GM12878 (cell line): ENCODE measurements around the gene NUP205. TPM values are rescaled to one million over a fixed set of nuclear protein-coding genes. Genes with fewer than 3 reads are reported as not detected.
A peak's percentile ranks its signal among the peaks of the same experiment; 100 is the strongest.

Experiments
- ATAC-seq: fragments of 200-7000 bp; cut with Tn5 transposase; 3 replicates; pipeline ENCODE4 v1.9.1; 2020; ENCODE audit warnings: mild to moderate bottlenecking, moderate library complexity
- BruUV-seq: library from RNA; stranded (reverse); fragments of 400-500 nt; replicated peaks from 2 replicates; lab custom pipeline; 2021; lab: Mats Ljungman, UMichigan
- CTCF ChIA-PET: fragments of 300-600 bp; sonication (Branson Sonifier 250); formaldehyde crosslinking; extraction: SDS; loops from one replicate; lab custom pipeline; 2021; ENCODE audit warnings: inconsistent platforms; lab: Yijun Ruan, JAX
- POLR2A ChIA-PET: fragments of 350-600 bp; formaldehyde crosslinking; extraction: SDS; loops from one replicate; lab custom pipeline; 2021; ENCODE audit warnings: inconsistent platforms; lab: Charles Lee
- RAD21 ChIA-PET: fragments of 300-600 bp; sonication (Branson Sonifier 250); formaldehyde crosslinking; loops from one replicate; lab custom pipeline; 2023; ENCODE audit warnings: antibody characterized with exemption; ENCODE audit not compliant: unreplicated experiment; lab: Charles Lee
- SMC1A ChIA-PET: fragments of 300-600 bp; sonication (Branson Sonifier 250); formaldehyde crosslinking; loops from one replicate; lab custom pipeline; 2023; ENCODE audit not compliant: unreplicated experiment, uncharacterized antibody; lab: Charles Lee
- DNase-seq: peaks from one replicate; pipeline ENCODE4 v3.0.0-alpha.2; 2011; ENCODE audit warnings: low read depth, low spot score
- FAIRE-seq: peaks from 3 replicates; lab custom pipeline; 2011; peaks lifted over from hg19 to GRCh38; lab: Jason Lieb, UNC
- H2AFZ ChIP-seq: 2 replicates; pipeline ENCODE4 v1.6.0; 2011; ENCODE audit warnings: low read depth, low read length, control low read depth; ENCODE audit not compliant: control insufficient read depth
- H3K27ac ChIP-seq: 2 replicates; pipeline ENCODE4 v1.5.1; 2011; ENCODE audit warnings: control low read depth; ENCODE audit not compliant: control insufficient read depth, insufficient read depth
- H3K27me3 ChIP-seq, 2 experiments: replicated peaks in 1 of 2; 2 replicates each; pipeline versions ENCODE4 v1.6.0 to v1.6.1; 2011; ENCODE audit warnings: low read length in 1 of 2; ENCODE audit not compliant: control insufficient read depth in 2 of 2, insufficient read depth in 2 of 2
- H3K36me3 ChIP-seq, 2 experiments: 2 replicates each; pipeline ENCODE4 v1.5.1; 2011; ENCODE audit warnings: low read length in 1 of 2; ENCODE audit not compliant: control insufficient read depth in 2 of 2, insufficient read depth in 2 of 2
- H3K4me1 ChIP-seq: 2 replicates; pipeline ENCODE4 v1.6.1; 2011; ENCODE audit warnings: mild to moderate bottlenecking, low read length, moderate library complexity, mixed read lengths; ENCODE audit not compliant: control insufficient read depth, insufficient read depth
- H3K4me2 ChIP-seq: 2 replicates; pipeline ENCODE4 v1.6.0; 2011; ENCODE audit warnings: control low read depth; ENCODE audit not compliant: control insufficient read depth, insufficient read depth
- H3K4me3 ChIP-seq: fragments of 200-600 bp; sonication (generic); 2 replicates; pipeline ENCODE4 v1.5.1; 2016
- H3K79me2 ChIP-seq: 2 replicates; pipeline ENCODE4 v1.6.0; 2011; ENCODE audit warnings: low read length; ENCODE audit not compliant: control insufficient read depth, insufficient read depth
- H3K9ac ChIP-seq: 2 replicates; pipeline ENCODE4 v1.8.0; 2011; ENCODE audit warnings: low read length, control low read depth, mixed read lengths; ENCODE audit not compliant: control insufficient read depth, insufficient read depth
- H3K9me3 ChIP-seq: replicated peaks from 3 replicates; pipeline ENCODE4 v1.5.1; 2011; ENCODE audit warnings: mild to moderate bottlenecking, low read length; ENCODE audit not compliant: control insufficient read depth, insufficient read depth
- H4K20me1 ChIP-seq: 2 replicates; pipeline ENCODE4 v1.6.0; 2011; ENCODE audit not compliant: control insufficient read depth, insufficient read depth
- CBX5 ChIP-seq: sonication (generic); IDR thresholded peaks from 2 replicates; pipeline ENCODE4 v1.6.1; 2016; ENCODE audit warnings: low read depth, moderate library complexity, mild to moderate bottlenecking, inconsistent platforms
- CHD2 ChIP-seq: IDR thresholded peaks from 2 replicates; pipeline ENCODE4 v1.6.1; 2011; ENCODE audit warnings: low read depth, low read length, improper control_type of control experiment, borderline replicate concordance
- CREB1 ChIP-seq: IDR thresholded peaks from 2 replicates; pipeline ENCODE4 v1.6.1; 2012; ENCODE audit warnings: low read depth, mild to moderate bottlenecking, inconsistent platforms
- E2F8 ChIP-seq: fragments of 450-650 bp; IDR thresholded peaks from 2 replicates; pipeline ENCODE4 v1.6.1; 2018; ENCODE audit warnings: mild to moderate bottlenecking, low read depth, moderate library complexity; ENCODE audit not compliant: partially characterized antibody
- FOXM1 ChIP-seq: IDR thresholded peaks from 2 replicates; pipeline ENCODE4 v1.6.1; 2012; ENCODE audit warnings: low read depth, mild to moderate bottlenecking, inconsistent platforms, low read length, moderate library complexity
- HDAC2 ChIP-seq: fragments of 200-600 bp; sonication (generic); IDR thresholded peaks from 2 replicates; pipeline ENCODE4 v1.6.1; 2017
- MEF2A ChIP-seq: IDR thresholded peaks from 2 replicates; pipeline ENCODE4 v1.6.1; 2011; ENCODE audit warnings: low read depth, mild to moderate bottlenecking, low read length, moderate library complexity; ENCODE audit not compliant: insufficient read depth
- RAD51 ChIP-seq: fragments of 450-650 bp; IDR thresholded peaks from 2 replicates; pipeline ENCODE4 v1.6.1; 2016; ENCODE audit warnings: moderate library complexity, mild to moderate bottlenecking, inconsistent platforms
- RELA ChIP-seq: fragments of 450-650 bp; IDR thresholded peaks from 2 replicates; pipeline ENCODE4 v1.8.0; 2014; ENCODE audit warnings: borderline replicate concordance; ENCODE audit not compliant: partially characterized antibody
- SKIL ChIP-seq: fragments of 450-650 bp; IDR thresholded peaks from 2 replicates; pipeline ENCODE4 v1.6.1; 2017; ENCODE audit warnings: mild to moderate bottlenecking, low read depth, inconsistent platforms; ENCODE audit not compliant: poor library complexity, severe bottlenecking
- YBX1 ChIP-seq: fragments of 450-650 bp; IDR thresholded peaks from 2 replicates; pipeline ENCODE4 v1.6.1; 2016; ENCODE audit warnings: antibody characterized with exemption
- ZBTB40 ChIP-seq: fragments of 450-650 bp; IDR thresholded peaks from 2 replicates; pipeline ENCODE4 v1.6.1; 2016; ENCODE audit warnings: mild to moderate bottlenecking, moderate library complexity, borderline replicate concordance
- WGBS: methylation state at CpG from one replicate; pipeline ENCODE4 v1.1.6; 2016; ENCODE audit warnings: low lambda C conversion rate; ENCODE audit not compliant: insufficient replicate concordance, insufficient coverage; ENCODE audit errors: missing lambda C conversion rate; 5-methylcytosine and 5-hydroxymethylcytosine counted together
- in situ Hi-C: fragments of 300-500 bp; cut with MboI; formaldehyde crosslinking; loops from 9 replicates; pipeline ENCODE4 v1.14.3; 2018; ENCODE audit warnings: mixed read lengths
- intact Hi-C: fragments of 100-400 bp; cut with micrococcal nuclease; formaldehyde crosslinking; loops from one replicate; pipeline ENCODE4 v1.14.2; 2022; ENCODE audit not compliant: unreplicated experiment
- polyA plus RNA-seq, 11 experiments: library from polyadenylated mRNA; depleted of rRNA in 4 of 11; unstranded in 6 of 11; stranded (reverse) in 5 of 11; fragments of >200 nt; fragmentation: Nextera tagmentation in 4 of 11; fragmentation: Illumina TruSeq in 1 of 11; extraction: Ambion mirVana in 4 of 11; extraction: Trizol in 1 of 11; gene quantifications; 1 replicate in 1 of 11; 2 replicates in 10 of 11; pipeline versions ENCODE4 v1.2.1 to v1.2.3, GENCODE V29; 2011 to 2016; ENCODE audit warnings: inconsistent platforms in 2 of 11, missing spikeins in 2 of 11, low read depth in 1 of 11
- total RNA-seq, 4 experiments: library from RNA; depleted of rRNA in 3 of 4; stranded (reverse); fragments of >200 nt in 3 of 4; fragmentation: Illumina TruSeq in 1 of 4; extraction: Trizol in 1 of 4; gene quantifications; 2 replicates each; pipeline versions ENCODE4 v1.2.1 to v1.2.3, GENCODE V29; 2013 to 2021

NUP205 gene
- total and polyA plus RNA-seq, 10 of the 15 experiments (the other 5 are each of a cell fraction or from before 2014, with no cell fraction given), result 41.4 to 110 (median 85.9) TPM

GRCh38 chr7:135514856-135515255 is 42.9 kb upstream of the NUP205 start:
- no peak overlapping the region for H3K9ac ChIP-seq
- H3K27me3 ChIP-seq, result no peaks in the 10 kb centered on the region
- DNase-seq (no peak), ATAC-seq (no peak), FAIRE-seq (no peak)
- peak overlapping the region; percentile 26; the same call in 1 of the 2 replicates for H2AFZ ChIP-seq
- no peaks in the 10 kb centered on the region for H3K36me3 ChIP-seq
- intact Hi-C loops, result loop anchor here (5.0 kb wide), 1 partner anchor 147 kb away; the partner anchor contains the start of gene STMP1
- no peak overlapping the region for H3K4me2 ChIP-seq
- ChIA-PET RAD21 (interaction anchor here (0.9 kb wide), 1 partner anchor 131 kb away, joined by 3 read pairs; no protein-coding TSS in a partner anchor), CTCF (interaction anchor here (1.1 to 4.1 kb wide), 3 partner anchors 9 to 241 kb away, joined by 3 to 15 read pairs (median 3); no protein-coding TSS in a partner anchor), POLR2A (no interaction called here), SMC1A (interaction anchor here (1.0 kb wide), 1 partner anchor 72 kb away, joined by 3 read pairs; no protein-coding TSS in a partner anchor)
- WGBS, result 43% methylated on average over 3 of the region's 3 CpGs
- no peak overlapping the region for H3K4me3 ChIP-seq
- H3K79me2 ChIP-seq, result peaks cover under 1% of the 10 kb centered on the region
- TF ChIP-seq ZBTB40 (no peak), YBX1 (no peak), MEF2A (no peak), SKIL (no peak), E2F8 (no peak), RAD51 (no peak), RELA (no peak), CREB1 (no peak), FOXM1 (no peak), CHD2 (no peak), HDAC2 (no peak), CBX5 (no peak)
- no peaks in the 10 kb centered on the region for H3K4me1 ChIP-seq
- H3K27ac ChIP-seq, result no peak overlapping the region
- no peaks in the 10 kb centered on the region for H4K20me1 ChIP-seq
- no peaks in the 10 kb centered on the region for H3K9me3 ChIP-seq
- in situ Hi-C loops, result loop anchor here (5.0 kb wide), 1 partner anchor 42 kb away; the partner anchor contains the start of gene NUP205
- BruUV-seq, result no TSS peak
